Mammary epithelial cell (primary cell): Measurements from ENCODE around the gene KIF21B.

Experiments used
- CTCF ChIP-seq, 2 donors: IDR thresholded peaks in 1 of 2; conservative IDR thresholded peaks in 1 of 2; 2 replicates each; pipeline ENCODE4 v1.5.1; 2011 to 2012; ENCODE audit warnings: inconsistent platforms in 2 of 2, low read length in 2 of 2, mild to moderate bottlenecking in 2 of 2, control low read depth in 1 of 2, low read depth in 1 of 2; ENCODE audit not compliant: insufficient read depth in 1 of 2; ENCODE audit errors: extremely low read depth in 1 of 2
- EZH2 ChIP-seq: IDR thresholded peaks from 2 replicates; pipeline ENCODE4 v1.6.1; 2012; ENCODE audit warnings: low read length, inconsistent platforms, borderline replicate concordance

- TF ChIP-seq CTCF (conservative IDR thresholded peaks at IDR 0.05 in 1 of 2, IDR thresholded peaks at IDR 0.05 in 1 of 2; ENCODE audit: extremely low read depth in 1 of 2, insufficient read depth in 1 of 2, low read depth in 1 of 2, low read length in 2 of 2) (no peak), EZH2 (no peak)
Observed at GRCh38 chr1:201021630-201022492, 1.7 kb downstream of the KIF21B start.
